ENCODE data around the gene EXD3. TPM values are rescaled to one million over a fixed set of nuclear protein-coding genes. Genes with fewer than 3 reads are reported as not detected.
"Not testable (repeated sequence)": the region's sequence is repeated elsewhere in the genome, so short reads cannot be mapped to it uniquely, and the experiment has no call there.

EXD3 gene
- total RNA-seq, 1 donor from 2014 or later: 8.6 TPM

GRCh38 chr9:137341227-137341626 is 81.7 kb downstream of the EXD3 start:
- TF ChIP-seq CTCF (IDR thresholded peaks at IDR 0.05; ENCODE audit: insufficient read depth, low read length, poor library complexity, severe bottlenecking): no peak
- no peak overlapping the region for H3K4me3 ChIP-seq (ENCODE audit: low read depth, low read length)
- DNase-seq (ENCODE audit: low read depth): no peak
- H3K36me3 ChIP-seq (ENCODE audit: control insufficient read depth, insufficient read depth, low read length): no peaks in the 10 kb centered on the region
- no peaks in the 10 kb centered on the region for H3K27me3 ChIP-seq (ENCODE audit: control insufficient read depth, insufficient read depth, low read length)

- not testable (repeated sequence) for H3K36me3 ChIP-seq (ENCODE audit: control insufficient read depth, insufficient read depth, low read length); H3K4me3 ChIP-seq (ENCODE audit: low read depth, low read length); DNase-seq (ENCODE audit: low read depth); H3K27me3 ChIP-seq (ENCODE audit: control insufficient read depth, insufficient read depth, low read length)
These were observed 83.0 kb downstream of the EXD3 start for GRCh38 chr9:137339908-137340462.

GRCh38 chr9:137339045-137339907 is 83.7 kb downstream of the EXD3 start:
- Histone ChIP-seq H3K36me3 (ENCODE audit: control insufficient read depth, insufficient read depth, low read length) (no peaks in the 10 kb centered on the region), H3K27me3 (ENCODE audit: control insufficient read depth, insufficient read depth, low read length) (no peaks in the 10 kb centered on the region), H3K4me3 (ENCODE audit: low read depth, low read length) (no peak overlapping the region)
- no peak for DNase-seq (ENCODE audit: low read depth)
- TF ChIP-seq CTCF (IDR thresholded peaks at IDR 0.05; ENCODE audit: insufficient read depth, low read length, poor library complexity, severe bottlenecking): no peak

- no peak for DNase-seq (ENCODE audit: low read depth)
- no peak overlapping the region for H3K4me3 ChIP-seq (ENCODE audit: low read depth, low read length)
- TF ChIP-seq CTCF (IDR thresholded peaks at IDR 0.05; ENCODE audit: insufficient read depth, low read length, poor library complexity, severe bottlenecking): no peak
- H3K27me3 ChIP-seq (ENCODE audit: control insufficient read depth, insufficient read depth, low read length): no peaks in the 10 kb centered on the region
- no peaks in the 10 kb centered on the region for H3K36me3 ChIP-seq (ENCODE audit: control insufficient read depth, insufficient read depth, low read length)
These were observed 86.2 kb downstream of the EXD3 start for GRCh38 chr9:137336735-137337134.

GRCh38 chr9:137333016-137333671 is 89.8 kb downstream of the EXD3 start:
- H3K36me3 ChIP-seq (ENCODE audit: control insufficient read depth, insufficient read depth, low read length): no peaks in the 10 kb centered on the region
- TF ChIP-seq CTCF (IDR thresholded peaks at IDR 0.05; ENCODE audit: insufficient read depth, low read length, poor library complexity, severe bottlenecking): no peak
- H3K4me3 ChIP-seq (ENCODE audit: low read depth, low read length): no peak overlapping the region
- DNase-seq (ENCODE audit: low read depth): no peak
- H3K27me3 ChIP-seq (ENCODE audit: control insufficient read depth, insufficient read depth, low read length): no peaks in the 10 kb centered on the region

GRCh38 chr9:137331929-137332328 is 91.0 kb downstream of the EXD3 start:
- Histone ChIP-seq H3K27me3 (ENCODE audit: control insufficient read depth, insufficient read depth, low read length) (no peaks in the 10 kb centered on the region), H3K36me3 (ENCODE audit: control insufficient read depth, insufficient read depth, low read length) (no peaks in the 10 kb centered on the region), H3K4me3 (ENCODE audit: low read depth, low read length) (no peak overlapping the region)
- no peak for TF ChIP-seq CTCF (IDR thresholded peaks at IDR 0.05; ENCODE audit: insufficient read depth, low read length, poor library complexity, severe bottlenecking)
- DNase-seq (ENCODE audit: low read depth): no peak
